Smooth muscle cell (in vitro differentiated cells): ENCODE results near the gene EXOC6. TPM values are rescaled to one million over a fixed set of nuclear protein-coding genes. Genes with fewer than 3 reads are reported as not detected.
A peak's percentile ranks its signal among the peaks of the same experiment; 100 is the strongest.

ENCODE experiments used
- DNase-seq: peaks from one replicate; lab custom pipeline; 2025; ENCODE audit not compliant: unreplicated experiment; lab: John Stamatoyannopoulos, UW
- H2AFZ ChIP-seq: fragments of 200-600 bp; sonication (generic); 2 replicates; pipeline ENCODE4 v1.6.0; 2016; ENCODE audit warnings: antibody characterized with exemption, low read depth, mild to moderate bottlenecking
- H3F3A ChIP-seq: fragments of 200-600 bp; sonication (generic); 2 replicates; pipeline ENCODE4 v1.6.0; 2017; ENCODE audit warnings: antibody characterized with exemption, low read depth
- H3K27ac ChIP-seq: fragments of 200-600 bp; sonication (generic); 2 replicates; pipeline ENCODE4 v1.5.1; 2016; ENCODE audit warnings: low read depth, mild to moderate bottlenecking
- H3K27me3 ChIP-seq: fragments of 200-600 bp; sonication (generic); 2 replicates; pipeline ENCODE4 v1.6.1; 2016; ENCODE audit warnings: low read depth, mild to moderate bottlenecking
- H3K36me3 ChIP-seq: fragments of 200-600 bp; sonication (generic); 2 replicates; pipeline ENCODE4 v1.5.1; 2016; ENCODE audit warnings: low read depth
- H3K4me1 ChIP-seq: fragments of 200-600 bp; sonication (generic); 2 replicates; pipeline ENCODE4 v1.5.1; 2016; ENCODE audit warnings: low read depth
- H3K4me2 ChIP-seq: fragments of 200-600 bp; sonication (generic); 2 replicates; pipeline ENCODE4 v1.6.0; 2016; ENCODE audit warnings: mild to moderate bottlenecking
- H3K4me3 ChIP-seq: fragments of 200-600 bp; sonication (generic); 2 replicates; pipeline ENCODE4 v1.5.1; 2016; ENCODE audit warnings: mild to moderate bottlenecking
- H3K79me2 ChIP-seq: fragments of 200-600 bp; sonication (generic); 2 replicates; pipeline ENCODE4 v1.6.0; 2016; ENCODE audit warnings: low read depth, mild to moderate bottlenecking
- H3K9ac ChIP-seq: fragments of 200-600 bp; sonication (generic); 2 replicates; pipeline ENCODE4 v1.6.0; 2016; ENCODE audit warnings: low read depth
- H3K9me3 ChIP-seq: fragments of 200-600 bp; sonication (generic); replicated peaks from 2 replicates; pipeline ENCODE4 v1.5.1; 2016; ENCODE audit warnings: low read depth
- H4K20me1 ChIP-seq: fragments of 200-600 bp; sonication (generic); 2 replicates; pipeline ENCODE4 v1.6.0; 2016; ENCODE audit warnings: low read depth
- WGBS: methylation state at CpG from one replicate; pipeline ENCODE4 v1.1.7; 2016; ENCODE audit warnings: low lambda C conversion rate; 5-methylcytosine and 5-hydroxymethylcytosine counted together
- polyA plus RNA-seq: library from polyadenylated mRNA; unstranded; fragments of >200 nt; fragmentation: Nextera tagmentation; extraction: Ambion mirVana; gene quantifications from 2 replicates; pipeline ENCODE4 v1.2.1, GENCODE V29; 2016
- total RNA-seq: library from RNA; depleted of rRNA; stranded (reverse); fragments of >200 nt; gene quantifications from 2 replicates; pipeline ENCODE4 v1.2.3, GENCODE V29; 2014
- TF ChIP-seq, protein P1 (sequence below): fragments of 200-600 bp; sonication (generic); IDR thresholded peaks from 2 replicates; pipeline ENCODE4 v1.5.1; 2017; ENCODE audit warnings: borderline replicate concordance, mild to moderate bottlenecking, antibody characterized with exemption; ENCODE audit not compliant: insufficient read depth, poor library complexity, severe bottlenecking

EXOC6 gene
- total and polyA plus RNA-seq, 2 experiments from 2014 or later, result 1.7 to 5.2 TPM

DNA sequence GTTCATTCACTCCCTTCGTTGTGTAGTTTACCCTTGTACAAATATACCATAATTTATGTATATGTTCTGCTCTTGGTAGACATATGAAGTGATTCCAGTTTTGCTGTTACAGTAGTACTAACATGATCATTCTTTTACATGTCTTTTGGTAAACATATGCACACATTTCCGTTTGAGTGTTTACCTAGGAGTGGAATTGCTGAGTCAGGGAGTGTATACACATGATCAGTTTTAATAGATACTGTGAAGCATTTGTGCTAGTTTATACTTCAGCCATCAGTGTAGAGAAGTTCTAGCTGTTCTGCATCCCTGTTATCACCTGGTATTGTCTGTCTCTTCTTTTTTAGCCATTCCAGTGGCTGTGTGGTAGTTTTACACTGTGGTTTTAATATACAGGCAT is 177.8 kb downstream of the EXOC6 start:
- Histone ChIP-seq H3K79me2 (no peaks in the 10 kb centered on the region), H3K9me3 (peaks cover 3% of the 10 kb centered on the region), H3K4me2 (no peak overlapping the region), H3K4me3 (no peak overlapping the region), H3K36me3 (no peaks in the 10 kb centered on the region), H3K27me3 (no peaks in the 10 kb centered on the region), H3K27ac (no peak overlapping the region), H3F3A (no peaks in the 10 kb centered on the region), H3K4me1 (peaks cover 5% of the 10 kb centered on the region), H2AFZ (no peak overlapping the region), H4K20me1 (no peaks in the 10 kb centered on the region), H3K9ac (no peak overlapping the region)
- TF ChIP-seq, protein P1, sequence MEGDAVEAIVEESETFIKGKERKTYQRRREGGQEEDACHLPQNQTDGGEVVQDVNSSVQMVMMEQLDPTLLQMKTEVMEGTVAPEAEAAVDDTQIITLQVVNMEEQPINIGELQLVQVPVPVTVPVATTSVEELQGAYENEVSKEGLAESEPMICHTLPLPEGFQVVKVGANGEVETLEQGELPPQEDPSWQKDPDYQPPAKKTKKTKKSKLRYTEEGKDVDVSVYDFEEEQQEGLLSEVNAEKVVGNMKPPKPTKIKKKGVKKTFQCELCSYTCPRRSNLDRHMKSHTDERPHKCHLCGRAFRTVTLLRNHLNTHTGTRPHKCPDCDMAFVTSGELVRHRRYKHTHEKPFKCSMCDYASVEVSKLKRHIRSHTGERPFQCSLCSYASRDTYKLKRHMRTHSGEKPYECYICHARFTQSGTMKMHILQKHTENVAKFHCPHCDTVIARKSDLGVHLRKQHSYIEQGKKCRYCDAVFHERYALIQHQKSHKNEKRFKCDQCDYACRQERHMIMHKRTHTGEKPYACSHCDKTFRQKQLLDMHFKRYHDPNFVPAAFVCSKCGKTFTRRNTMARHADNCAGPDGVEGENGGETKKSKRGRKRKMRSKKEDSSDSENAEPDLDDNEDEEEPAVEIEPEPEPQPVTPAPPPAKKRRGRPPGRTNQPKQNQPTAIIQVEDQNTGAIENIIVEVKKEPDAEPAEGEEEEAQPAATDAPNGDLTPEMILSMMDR, result no peak
- no peak for DNase-seq
- 80% methylated on average over 2 of the region's 2 CpGs for WGBS

DNA sequence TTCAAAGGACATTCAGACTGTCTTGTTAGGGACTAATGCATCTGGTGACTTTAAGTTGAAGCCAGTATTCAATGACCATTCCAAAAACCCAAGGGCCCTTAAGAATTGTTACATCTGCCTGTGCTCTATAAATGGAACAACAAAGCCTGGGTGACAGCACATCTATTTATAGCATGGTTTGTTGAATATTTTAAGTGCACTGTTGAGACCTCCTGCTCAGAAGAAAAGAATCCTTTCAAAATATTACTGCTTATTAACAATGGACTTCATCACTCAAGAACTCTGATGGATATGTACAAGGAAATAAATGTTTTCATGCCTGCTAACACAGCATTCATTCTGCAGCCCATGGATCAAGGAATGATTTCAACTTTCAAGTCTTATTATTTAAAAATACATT is 179.2 kb downstream of the EXOC6 start:
- Histone ChIP-seq H3K27me3 (no peaks in the 10 kb centered on the region), H3K4me1 (peaks cover 5% of the 10 kb centered on the region), H3K4me3 (no peak overlapping the region), H3K27ac (no peak overlapping the region), H4K20me1 (no peaks in the 10 kb centered on the region), H3K9me3 (peaks cover 3% of the 10 kb centered on the region), H3K36me3 (no peaks in the 10 kb centered on the region), H2AFZ (no peak overlapping the region), H3F3A (no peaks in the 10 kb centered on the region), H3K9ac (no peak overlapping the region), H3K79me2 (no peaks in the 10 kb centered on the region), H3K4me2 (no peak overlapping the region)
- no peak for DNase-seq
- TF ChIP-seq, protein P1, result no peak

DNA sequence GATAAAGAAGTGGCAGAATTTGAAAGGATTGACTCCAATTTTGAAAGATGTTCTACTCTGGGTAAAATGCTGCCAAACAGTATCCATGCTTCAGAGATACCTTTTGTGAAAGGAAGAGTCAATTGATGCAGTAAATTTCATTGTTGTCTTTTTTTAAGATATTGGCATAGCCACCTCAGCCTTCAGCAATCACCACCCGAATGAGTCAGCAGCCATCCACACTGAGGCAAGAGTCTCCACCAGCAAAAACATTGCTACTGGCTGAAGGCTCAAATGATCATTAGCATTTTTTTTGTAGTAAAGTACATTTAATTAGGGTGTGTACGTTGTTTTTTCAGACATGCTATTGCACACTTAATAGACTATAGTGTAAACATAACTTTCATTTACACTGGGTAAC is 180.6 kb downstream of the EXOC6 start:
- H2AFZ ChIP-seq, result no peak overlapping the region
- H3K9ac ChIP-seq, result no peak overlapping the region
- no peaks in the 10 kb centered on the region for H4K20me1 ChIP-seq
- no peaks in the 10 kb centered on the region for H3K27me3 ChIP-seq
- WGBS, result 62% methylated on average over 2 of the region's 2 CpGs
- TF ChIP-seq, protein P1, result no peak
- peaks cover 10% of the 10 kb centered on the region for H3K4me1 ChIP-seq
- no peak overlapping the region for H3K4me3 ChIP-seq
- no peaks in the 10 kb centered on the region for H3K36me3 ChIP-seq
- H3K79me2 ChIP-seq, result no peaks in the 10 kb centered on the region
- DNase-seq, result no peak
- H3F3A ChIP-seq, result no peaks in the 10 kb centered on the region
- no peak overlapping the region for H3K4me2 ChIP-seq
- peaks cover 3% of the 10 kb centered on the region for H3K9me3 ChIP-seq
- no peak overlapping the region for H3K27ac ChIP-seq

- Histone ChIP-seq H3K36me3 (no peaks in the 10 kb centered on the region), H3K27me3 (no peaks in the 10 kb centered on the region), H2AFZ (no peak overlapping the region), H4K20me1 (no peaks in the 10 kb centered on the region), H3K4me1 (peaks cover 10% of the 10 kb centered on the region), H3K4me2 (peak overlapping the region; percentile 63), H3K9ac (no peak overlapping the region), H3K27ac (peak overlapping the region; percentile 51), H3K79me2 (no peaks in the 10 kb centered on the region), H3K9me3 (peaks cover 3% of the 10 kb centered on the region), H3K4me3 (no peak overlapping the region), H3F3A (no peaks in the 10 kb centered on the region)
- TF ChIP-seq, protein P1, result no peak
- DNase-seq, result no peak
These were observed 182.1 kb downstream of the EXOC6 start for GRCh38 chr10:93030409-93030808.
